SU-DHL-6 (cell line): ENCODE results near the gene CCDC70.

Experiments
- H2AFZ ChIP-seq: fragments of 200-600 bp; sonication (generic); 2 replicates; pipeline ENCODE4 v1.6.1; 2014; ENCODE audit warnings: low read depth, mild to moderate bottlenecking, moderate library complexity, mixed read lengths, antibody characterized with exemption, low read length; ENCODE audit not compliant: severe bottlenecking
- H3F3A ChIP-seq: fragments of 200-600 bp; shearing (Covaris generic); 2 replicates; pipeline ENCODE4 v1.6.0; 2016; ENCODE audit warnings: antibody characterized with exemption, mild to moderate bottlenecking; ENCODE audit not compliant: insufficient read depth
- H3K27ac ChIP-seq: fragments of 200-600 bp; sonication (generic); 2 replicates; pipeline ENCODE4 v1.5.1; 2016; ENCODE audit warnings: low read depth, mild to moderate bottlenecking, low read length, moderate library complexity, mixed read lengths
- H3K27me3 ChIP-seq: fragments of 200-600 bp; sonication (generic), shearing (Covaris generic); 2 replicates; pipeline ENCODE4 v1.6.0; 2014; ENCODE audit warnings: mild to moderate bottlenecking, low read length
- H3K36me3 ChIP-seq: fragments of 200-600 bp; sonication (generic); 2 replicates; pipeline ENCODE4 v1.6.1; 2014; ENCODE audit warnings: mild to moderate bottlenecking, low read length, mixed read lengths
- H3K4me2 ChIP-seq: fragments of 300-600, 200-600 bp; shearing (Covaris generic), sonication (generic); 2 replicates; pipeline ENCODE4 v1.6.0; 2014; ENCODE audit warnings: low read length, low read depth, mild to moderate bottlenecking; ENCODE audit not compliant: poor library complexity, severe bottlenecking
- H3K4me3 ChIP-seq: fragments of 200-600 bp; sonication (generic); 2 replicates; pipeline ENCODE4 v1.5.1; 2014; ENCODE audit warnings: antibody characterized with exemption, low read length, mild to moderate bottlenecking, mixed read lengths; ENCODE audit not compliant: insufficient read depth, poor library complexity, severe bottlenecking
- H3K79me2 ChIP-seq: fragments of 200-600 bp; sonication (generic); 2 replicates; pipeline ENCODE4 v1.6.1; 2014; ENCODE audit warnings: mild to moderate bottlenecking, low read length, moderate library complexity; ENCODE audit not compliant: insufficient read depth
- H3K9ac ChIP-seq: fragments of 200-600 bp; sonication (generic); 2 replicates; pipeline ENCODE4 v1.7.0; 2014; ENCODE audit warnings: mild to moderate bottlenecking, low read length
- H3K9me2 ChIP-seq: fragments of 200-600 bp; sonication (generic); replicated peaks from 2 replicates; pipeline ENCODE4 v1.6.1; 2014; ENCODE audit warnings: low read length; ENCODE audit not compliant: insufficient read depth
- H3K9me3 ChIP-seq: fragments of 200-600 bp; sonication (generic); 2 replicates; pipeline ENCODE4 v1.6.1; 2014; ENCODE audit warnings: low read length, mixed read lengths; ENCODE audit not compliant: insufficient read depth
- H4K20me1 ChIP-seq: fragments of 200-600 bp; sonication (generic); 2 replicates; pipeline ENCODE4 v1.6.1; 2014; ENCODE audit warnings: low read depth, mild to moderate bottlenecking, antibody characterized with exemption, low read length, moderate library complexity, mixed read lengths
- CTCF ChIP-seq: fragments of 200-600 bp; sonication (generic); IDR thresholded peaks from one replicate; pipeline ENCODE4 v1.5.1; 2017; ENCODE audit warnings: antibody characterized with exemption, mild to moderate bottlenecking, low read length, moderate library complexity; ENCODE audit not compliant: insufficient read depth, poor library complexity, severe bottlenecking
- EZH2phosphoT487 ChIP-seq: fragments of 200-600 bp; sonication (generic), shearing (Covaris generic); conservative IDR thresholded peaks from 2 replicates; pipeline ENCODE4 v1.6.1; 2018; ENCODE audit warnings: mild to moderate bottlenecking, antibody characterized with exemption, low read length, moderate library complexity, mixed read lengths

The CCDC70 gene

GRCh38 chr13:51828730-51829567, 32.8 kb upstream of the CCDC70 start:
- no peaks in the 10 kb centered on the region for H4K20me1 ChIP-seq
- no peaks in the 10 kb centered on the region for H3K79me2 ChIP-seq
- H3K9me2 ChIP-seq: no peaks in the 10 kb centered on the region
- no peak overlapping the region for H3K9ac ChIP-seq
- H3K4me2 ChIP-seq: no peak overlapping the region
- H3K36me3 ChIP-seq: no peaks in the 10 kb centered on the region
- no peak overlapping the region for H3K27ac ChIP-seq
- H3K9me3 ChIP-seq: no peaks in the 10 kb centered on the region
- TF ChIP-seq CTCF: no peak
- TF ChIP-seq EZH2phosphoT487: no peak
- H3K4me3 ChIP-seq: no peak overlapping the region
- no peaks in the 10 kb centered on the region for H3K27me3 ChIP-seq
- H2AFZ ChIP-seq: no peak overlapping the region
- H3F3A ChIP-seq: no peaks in the 10 kb centered on the region

- Histone ChIP-seq H3F3A (no peaks in the 10 kb centered on the region), H3K4me3 (no peak overlapping the region), H3K27ac (no peak overlapping the region), H3K79me2 (no peaks in the 10 kb centered on the region), H3K4me2 (no peak overlapping the region), H3K9ac (no peak overlapping the region), H3K9me3 (no peaks in the 10 kb centered on the region), H2AFZ (no peak overlapping the region), H3K9me2 (no peaks in the 10 kb centered on the region), H3K36me3 (no peaks in the 10 kb centered on the region), H4K20me1 (no peaks in the 10 kb centered on the region), H3K27me3 (no peaks in the 10 kb centered on the region)
- TF ChIP-seq EZH2phosphoT487: no peak
- TF ChIP-seq CTCF: no peak
Observed at GRCh38 chr13:51829568-51829899, 32.2 kb upstream of the CCDC70 start.

GRCh38 chr13:51831519-51831918, 30.2 kb upstream of the CCDC70 start:
- TF ChIP-seq EZH2phosphoT487 (no peak), CTCF (no peak)
- no peak overlapping the region for H3K9ac ChIP-seq
- H2AFZ ChIP-seq: no peak overlapping the region
- H3K27me3 ChIP-seq: no peaks in the 10 kb centered on the region
- H3K27ac ChIP-seq: no peak overlapping the region
- H4K20me1 ChIP-seq: no peaks in the 10 kb centered on the region
- H3K36me3 ChIP-seq: no peaks in the 10 kb centered on the region
- no peaks in the 10 kb centered on the region for H3F3A ChIP-seq
- no peaks in the 10 kb centered on the region for H3K9me3 ChIP-seq
- H3K4me2 ChIP-seq: no peak overlapping the region
- H3K79me2 ChIP-seq: no peaks in the 10 kb centered on the region
- H3K4me3 ChIP-seq: no peak overlapping the region
- no peaks in the 10 kb centered on the region for H3K9me2 ChIP-seq
